Fibroblast of lung (primary cell): Measurements from ENCODE around the gene CORO2B.

Source experiments
- CTCF ChIP-seq, 2 donors: IDR thresholded peaks in 1 of 2; conservative IDR thresholded peaks in 1 of 2; 1 replicate in 1 of 2; 2 replicates in 1 of 2; pipeline ENCODE4 v1.5.1; 2011 to 2012; ENCODE audit warnings: low read length in 2 of 2, control low read depth in 1 of 2, inconsistent platforms in 1 of 2, low read depth in 1 of 2, mild to moderate bottlenecking in 1 of 2
- EZH2 ChIP-seq: IDR thresholded peaks from 2 replicates; pipeline ENCODE4 v1.5.1; 2012; ENCODE audit warnings: low read length, control low read depth, mild to moderate bottlenecking; ENCODE audit errors: missing control alignments

- TF ChIP-seq CTCF (conservative IDR thresholded peaks at IDR 0.05 in 1 of 2, IDR thresholded peaks at IDR 0.05 in 1 of 2; ENCODE audit: low read depth in 1 of 2, low read length in 2 of 2), result no peak
- no peak for TF ChIP-seq EZH2
Measured at GRCh38 chr15:68706256-68706655, 127.5 kb downstream of the CORO2B start.
